Skeletal muscle cell (primary cell): ENCODE results near the gene IQGAP2.
"Not testable (repeated sequence)": the region's sequence is repeated elsewhere in the genome, so short reads cannot be mapped to it uniquely, and the experiment has no call there.

Experiments
- DNase-seq: peaks from one replicate; pipeline ENCODE4 v3.0.0-alpha.2; 2010; ENCODE audit warnings: low read depth
- H3K4me3 ChIP-seq: 2 replicates; pipeline ENCODE4 v1.5.1; 2011; ENCODE audit warnings: low read depth, mild to moderate bottlenecking, control low read depth, low read length, moderate library complexity

IQGAP2 gene

DNA sequence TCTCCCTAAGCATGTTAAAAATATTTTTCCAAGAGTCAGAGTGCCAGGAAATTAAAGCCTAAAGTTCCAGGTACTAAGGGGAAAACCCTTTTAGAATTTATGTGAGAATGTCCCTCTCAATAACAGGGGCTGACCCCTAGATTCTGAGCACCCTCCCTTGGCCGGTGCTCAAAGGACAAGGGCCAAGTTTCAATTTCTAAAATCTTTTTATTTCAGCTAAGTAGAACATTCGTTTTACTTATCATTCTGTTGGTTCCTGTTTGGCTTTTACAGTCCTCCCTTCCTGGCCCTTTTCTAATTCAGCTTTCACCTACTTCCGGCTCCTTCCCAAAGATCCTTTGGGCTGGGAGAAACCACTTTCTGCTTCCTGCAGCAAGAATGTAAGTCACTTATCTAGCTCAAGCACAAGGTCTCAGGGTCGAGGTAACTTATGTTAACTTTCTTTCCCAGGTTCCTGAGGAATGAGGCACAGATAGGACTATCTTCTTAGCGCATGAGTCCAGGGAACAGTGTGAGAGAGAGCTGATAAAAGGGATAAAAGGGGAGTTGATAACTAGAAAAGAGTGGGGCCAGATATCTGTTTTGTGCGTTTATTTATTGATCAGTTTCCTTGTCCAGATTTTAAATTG lies 254.7 kb downstream of the IQGAP2 start:
- no peak overlapping the region for H3K4me3 ChIP-seq
- DNase-seq, result no peak

DNA sequence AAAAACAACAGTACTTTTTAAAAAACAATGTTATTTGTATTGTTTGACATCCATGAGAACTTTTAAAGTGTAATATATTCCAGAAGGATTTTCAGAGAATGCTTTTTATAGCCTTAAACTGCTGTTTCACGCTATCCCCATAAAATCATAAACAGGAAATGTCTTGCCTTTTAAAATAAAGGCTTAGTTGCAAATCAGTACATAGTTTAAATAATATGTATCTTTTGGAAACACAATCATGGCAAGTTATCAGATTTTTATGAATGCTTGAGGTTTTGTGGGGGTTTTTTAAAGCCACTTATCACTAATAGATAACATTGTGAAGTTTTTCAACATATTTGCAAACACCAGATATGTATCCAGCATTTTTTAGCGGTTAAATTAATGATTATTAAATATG lies 257.3 kb downstream of the IQGAP2 start:
- no peak overlapping the region for H3K4me3 ChIP-seq
- no peak for DNase-seq

DNA sequence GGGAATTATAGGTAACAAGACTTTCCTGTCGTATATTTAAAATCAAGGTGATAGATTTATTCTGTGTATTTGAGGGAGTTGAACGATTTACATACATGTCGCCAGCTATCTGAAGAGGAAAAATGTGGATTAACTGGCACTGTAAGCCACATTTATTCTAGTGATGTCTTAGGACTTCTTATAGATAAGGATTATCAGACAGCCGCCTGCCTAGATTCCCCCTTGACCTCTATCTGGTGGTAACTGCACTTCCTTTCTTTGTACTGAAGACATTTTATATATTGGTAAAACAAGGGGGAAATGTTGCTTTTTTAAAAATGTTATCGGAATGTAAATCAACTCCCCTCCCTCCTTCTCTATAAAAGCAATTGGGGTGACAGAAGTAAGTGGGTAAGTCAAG lies 259.4 kb downstream of the IQGAP2 start:
- H3K4me3 ChIP-seq, result no peak overlapping the region
- DNase-seq, result no peak

DNA sequence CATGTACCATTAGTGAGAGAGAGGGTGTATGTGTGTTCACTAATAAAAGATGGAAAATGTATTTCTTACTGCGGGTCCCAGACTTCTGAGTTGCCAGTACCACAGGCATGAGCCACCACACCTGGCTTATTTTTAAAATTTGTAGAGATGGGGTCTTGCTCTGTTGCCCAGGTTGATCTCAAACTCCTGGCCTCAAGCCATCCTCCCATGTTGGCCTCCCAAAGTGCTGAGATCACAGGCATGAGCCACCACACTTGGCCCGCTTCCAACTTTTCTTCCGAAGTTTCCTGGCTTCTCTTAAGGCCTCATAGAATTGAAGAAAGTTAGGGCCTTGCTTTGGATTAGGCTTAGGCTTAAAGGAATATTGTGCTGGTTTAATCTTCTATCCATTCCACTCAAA lies 260.5 kb downstream of the IQGAP2 start:
- H3K4me3 ChIP-seq, result no peak overlapping the region
- DNase-seq, result no peak

DNA sequence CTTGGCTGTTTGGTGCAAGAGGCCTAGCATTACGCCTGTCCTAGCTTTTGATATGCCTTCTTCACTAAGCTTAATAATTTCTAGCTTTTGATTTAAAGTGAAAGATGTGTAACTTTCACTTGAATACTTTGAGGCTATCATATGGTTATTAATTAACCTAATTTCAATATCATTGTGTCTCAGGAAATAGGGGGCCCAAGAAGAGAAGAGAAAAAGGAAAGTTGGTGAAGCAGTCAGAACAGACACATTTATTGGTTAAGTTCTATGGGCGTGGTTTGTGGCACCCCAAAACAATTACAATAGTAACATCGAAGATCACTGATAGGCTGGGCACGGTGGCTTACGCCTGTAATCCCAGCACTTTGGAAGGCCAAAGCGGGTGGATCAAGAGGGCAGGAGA lies 261.0 kb downstream of the IQGAP2 start:
- no peak for DNase-seq

DNA sequence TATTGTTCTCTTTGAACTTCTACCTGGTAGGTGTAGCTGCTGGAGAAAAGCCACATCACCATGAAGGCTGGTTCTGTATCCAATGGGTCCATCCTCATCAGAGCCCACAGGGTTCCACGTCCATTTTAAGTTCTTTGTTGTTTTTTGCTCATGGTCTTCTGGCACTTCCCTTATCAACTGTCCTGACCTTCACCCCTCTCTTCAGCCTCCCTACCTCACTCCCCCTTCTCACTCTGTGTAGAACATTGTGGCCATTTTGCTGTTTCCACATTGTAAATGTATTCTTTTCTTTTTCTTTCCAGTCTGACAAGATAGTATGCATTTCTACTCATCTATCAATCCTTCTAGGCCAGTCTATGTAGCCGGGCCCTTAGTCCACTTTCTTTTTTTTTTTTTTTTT lies 264.4 kb downstream of the IQGAP2 start:
- H3K4me3 ChIP-seq, result no peak overlapping the region
- no peak for DNase-seq

More for the DNA sequence above, 261.0 kb downstream of the IQGAP2 start:
- no peak overlapping the region for H3K4me3 ChIP-seq

DNA sequence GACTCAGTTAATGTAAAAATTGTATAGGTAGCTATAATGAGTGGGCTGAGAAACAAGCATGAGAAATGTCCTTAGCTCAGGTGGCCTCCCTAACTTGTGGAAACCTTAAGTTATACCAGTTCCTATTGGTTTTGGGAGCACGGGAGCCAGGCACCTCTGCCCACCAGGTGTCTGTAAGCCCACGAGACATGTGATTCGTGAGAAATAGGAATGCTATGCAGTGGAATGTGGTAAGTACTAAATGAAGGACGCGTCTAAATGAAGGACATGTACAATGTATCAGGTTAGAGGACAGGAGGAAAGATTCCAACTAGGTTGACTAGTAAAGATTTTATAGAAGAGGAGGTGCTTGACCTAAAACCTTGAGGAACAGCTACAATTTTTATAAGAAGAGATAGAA lies 266.2 kb downstream of the IQGAP2 start:
- no peak overlapping the region for H3K4me3 ChIP-seq
- no peak for DNase-seq

DNA sequence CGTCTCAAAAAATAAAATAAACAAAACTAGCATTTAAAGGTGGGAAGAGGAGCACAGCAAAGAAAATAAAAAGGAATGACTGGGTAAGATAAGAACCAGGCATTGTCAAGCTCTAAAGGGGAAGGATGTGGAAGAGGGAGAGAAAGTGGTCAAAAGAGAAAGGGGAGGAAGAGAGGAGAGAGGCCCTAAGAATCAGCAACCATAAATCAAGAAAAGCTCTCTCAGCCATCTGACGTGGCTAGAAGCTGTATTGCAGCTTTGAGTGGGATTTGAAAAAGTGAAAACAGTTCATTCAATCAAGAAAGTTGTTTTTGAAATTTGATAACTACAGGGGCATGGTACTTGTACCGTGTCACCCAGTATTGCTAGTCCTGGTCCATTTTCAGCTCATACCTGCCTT lies 267.4 kb downstream of the IQGAP2 start:
- H3K4me3 ChIP-seq, result no peak overlapping the region
- DNase-seq, result no peak

DNA sequence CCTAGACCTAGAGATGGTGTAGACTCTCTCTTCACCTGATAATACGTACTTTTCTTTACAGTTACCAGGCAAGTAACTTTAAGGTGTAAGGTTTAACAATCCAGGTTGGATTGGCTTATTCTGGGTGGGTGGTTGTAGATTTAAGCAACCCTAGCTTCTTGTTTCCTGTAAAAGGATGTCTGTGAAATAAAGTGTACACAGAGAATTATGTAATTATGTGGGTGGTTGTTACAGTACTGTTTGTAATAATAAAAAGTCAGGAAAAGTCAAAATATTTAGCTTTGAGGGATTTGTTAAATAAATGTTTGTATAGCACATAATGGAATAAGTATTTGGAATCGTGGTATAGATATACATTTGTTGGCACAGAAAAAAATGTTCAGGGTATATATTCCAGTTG lies 269.2 kb downstream of the IQGAP2 start:
- no peak for DNase-seq
- H3K4me3 ChIP-seq, result no peak overlapping the region

DNA sequence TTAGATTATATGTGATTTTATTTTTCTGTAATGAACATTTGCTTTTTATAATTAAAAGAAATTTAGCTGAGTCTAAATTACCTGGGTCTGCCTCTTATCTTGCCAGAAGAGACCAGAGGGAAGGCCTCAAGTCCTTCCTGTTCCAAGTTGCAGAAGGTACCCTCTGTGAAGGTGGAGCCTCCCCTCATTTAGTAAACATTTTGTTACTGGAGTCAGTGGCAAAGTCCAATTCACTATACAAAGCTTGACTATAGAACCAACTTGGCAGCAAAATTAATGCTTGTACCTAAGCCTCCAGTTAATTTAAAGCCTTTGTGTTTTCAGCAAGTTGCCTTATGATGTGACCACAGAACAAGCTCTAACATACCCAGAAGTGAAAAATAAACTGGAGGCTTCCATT lies 270.0 kb downstream of the IQGAP2 start:
- no peak for DNase-seq
- H3K4me3 ChIP-seq, result no peak overlapping the region

DNA sequence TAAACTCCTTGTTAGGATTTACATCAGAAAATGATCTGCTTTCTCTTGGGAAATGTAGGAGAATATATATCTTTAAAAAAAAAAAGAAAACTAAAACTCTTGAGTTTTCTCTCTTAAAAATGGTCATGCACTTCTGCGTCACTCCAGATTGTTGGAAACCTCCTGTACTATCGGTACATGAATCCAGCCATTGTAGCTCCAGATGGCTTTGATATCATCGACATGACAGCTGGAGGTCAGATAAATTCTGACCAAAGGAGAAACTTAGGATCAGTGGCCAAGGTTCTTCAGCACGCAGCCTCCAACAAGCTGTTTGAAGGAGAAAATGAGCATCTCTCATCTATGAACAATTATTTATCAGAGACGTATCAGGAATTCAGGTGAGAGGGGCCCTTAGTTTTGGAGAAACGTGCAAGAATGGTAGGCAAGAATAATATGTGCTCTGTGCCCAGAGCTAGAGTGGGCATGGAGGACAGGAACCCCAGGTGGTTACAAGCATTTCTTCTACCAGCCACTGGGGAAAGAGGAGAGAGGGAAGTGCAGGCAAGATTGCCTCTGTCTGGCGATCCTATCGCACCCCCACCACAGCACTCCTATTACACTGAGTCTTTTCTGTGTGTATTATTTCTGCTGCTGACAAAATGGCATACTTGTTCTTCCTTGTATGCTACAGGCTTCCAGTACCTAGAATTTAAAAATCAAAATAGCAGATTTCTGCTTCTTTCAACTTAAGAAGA lies 271.4 kb downstream of the IQGAP2 start:
- no peak overlapping the region for H3K4me3 ChIP-seq
- DNase-seq, result no peak

DNA sequence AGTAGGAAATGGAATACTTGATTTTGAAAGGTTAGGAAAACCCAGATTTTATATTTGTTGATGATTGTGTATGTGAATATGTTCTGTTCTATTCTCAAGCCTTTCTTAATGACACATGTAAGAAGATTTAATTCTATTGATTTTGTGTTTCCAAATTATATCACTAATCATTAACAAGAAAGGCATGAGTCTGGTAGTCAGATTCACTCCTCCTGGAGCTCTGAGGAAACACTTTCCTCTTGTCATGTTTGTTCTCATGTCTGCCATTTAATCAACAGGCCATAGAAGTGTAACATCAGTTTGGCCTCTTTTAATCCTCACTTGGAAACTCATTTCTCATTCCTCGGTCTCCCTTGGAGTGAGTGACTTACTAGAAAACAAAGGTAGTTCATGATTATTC lies 272.3 kb downstream of the IQGAP2 start:
- H3K4me3 ChIP-seq, result no peak overlapping the region
- DNase-seq, result no peak

DNA sequence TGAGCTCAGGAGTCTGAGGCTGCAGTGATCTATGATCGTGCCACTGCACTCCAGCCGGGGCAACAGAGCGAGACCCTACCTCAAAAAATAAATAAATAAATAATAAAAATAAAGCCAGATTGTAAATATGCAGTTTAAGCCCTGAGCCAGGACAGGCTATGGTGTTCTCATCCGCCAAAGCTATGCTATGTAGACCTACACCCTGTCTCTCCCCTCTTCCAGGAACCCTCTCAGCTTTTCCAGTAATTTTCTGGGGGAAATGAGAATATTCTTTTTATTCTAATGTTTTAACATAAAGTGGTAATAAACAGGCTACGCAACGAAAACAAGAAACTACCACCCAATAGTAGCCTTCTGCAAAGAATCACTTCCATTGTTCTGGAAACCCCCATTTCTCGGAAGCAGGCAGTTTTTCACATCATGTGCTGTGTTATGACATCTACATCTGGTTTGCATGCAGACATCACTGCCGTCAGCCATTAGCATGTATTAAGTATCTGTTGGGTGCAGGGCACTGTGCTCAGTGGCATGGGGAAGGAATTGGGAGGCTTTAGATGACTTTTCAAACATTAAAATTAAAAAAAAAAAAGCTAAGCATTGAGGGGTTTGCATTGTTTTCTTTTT lies 274.9 kb downstream of the IQGAP2 start:
- no peak for DNase-seq
- H3K4me3 ChIP-seq, result no peak overlapping the region

DNA sequence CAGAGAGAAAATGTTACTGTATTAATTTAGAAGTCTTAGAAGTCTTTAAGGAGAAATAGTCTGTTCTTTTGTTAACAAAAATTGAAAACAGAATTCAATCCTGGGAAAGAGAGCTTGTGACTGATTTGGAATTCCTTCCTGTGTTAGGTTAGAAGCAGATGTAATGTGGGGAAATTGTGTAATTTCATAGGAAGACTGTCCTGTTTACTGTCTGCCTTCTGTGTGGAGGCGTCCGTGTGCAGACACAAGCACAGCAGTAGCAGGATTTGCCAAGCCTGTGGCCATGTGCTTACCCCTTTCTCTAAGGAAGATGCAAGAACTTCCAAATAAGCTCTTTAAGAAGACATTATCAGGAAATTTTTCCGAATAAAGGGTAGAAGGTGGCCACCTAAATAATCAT lies 276.1 kb downstream of the IQGAP2 start:
- peak; percentile 50 for DNase-seq
- H3K4me3 ChIP-seq, result no peak overlapping the region

DNA sequence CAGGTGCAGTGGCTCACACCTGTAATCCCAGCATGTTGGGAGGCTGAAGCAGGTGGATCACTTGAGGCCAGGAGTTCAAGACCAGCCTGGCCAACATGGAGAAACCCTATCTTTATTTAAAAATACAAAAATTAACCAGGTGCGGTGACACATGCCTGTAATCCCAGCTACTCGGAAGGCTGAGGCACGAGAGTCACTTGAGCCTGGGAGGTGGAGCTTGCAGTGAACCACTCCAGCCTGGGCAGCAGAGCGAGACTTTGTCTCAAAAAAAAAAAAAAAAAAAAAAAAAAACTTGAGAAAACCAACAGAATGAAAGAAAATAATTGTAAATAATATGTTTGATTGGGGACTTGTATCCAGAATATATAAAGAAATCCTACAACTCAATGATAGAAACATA lies 277.7 kb downstream of the IQGAP2 start:
- not testable (repeated sequence) for DNase-seq

DNA sequence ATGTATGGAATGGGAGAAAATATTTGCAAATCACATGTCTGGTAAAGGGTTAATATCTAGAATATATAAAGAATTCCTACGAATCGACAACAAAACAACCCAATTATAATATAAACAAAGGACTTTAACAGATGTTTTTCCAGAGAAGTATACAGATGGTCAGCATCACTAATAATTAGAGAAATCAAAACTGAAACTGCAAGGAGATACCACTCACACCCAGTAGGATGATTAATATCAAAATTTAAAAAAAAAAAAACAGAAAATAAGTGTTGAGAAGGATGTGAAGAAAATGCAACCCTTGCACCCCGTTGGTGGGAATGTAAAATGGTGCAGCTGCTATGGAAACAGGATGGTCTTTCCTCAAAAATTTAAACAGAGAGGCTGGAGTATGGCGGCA lies 278.2 kb downstream of the IQGAP2 start:
- H3K4me3 ChIP-seq, result no peak overlapping the region
- DNase-seq, result no peak

More for the DNA sequence above, 277.7 kb downstream of the IQGAP2 start:
- H3K4me3 ChIP-seq, result not testable (repeated sequence)

DNA sequence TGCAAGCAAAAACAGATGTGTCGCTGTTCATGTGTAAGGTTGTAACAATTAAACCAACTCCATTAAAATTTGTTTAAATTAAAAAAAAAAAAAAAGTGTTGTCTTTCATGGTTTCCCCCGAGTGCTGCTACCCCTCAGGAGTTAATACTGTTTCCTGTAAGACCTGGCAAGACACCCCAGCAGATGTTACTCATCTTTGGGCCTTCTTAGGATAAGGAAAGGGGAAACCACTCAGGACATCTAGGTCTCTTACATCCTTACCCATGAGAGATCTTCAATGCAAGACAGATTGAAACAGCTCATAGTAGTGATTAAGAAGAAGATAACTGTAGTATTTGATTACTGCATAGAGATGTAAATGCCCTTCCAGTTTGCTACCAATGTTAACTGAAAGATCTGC lies 279.3 kb downstream of the IQGAP2 start:
- no peak for DNase-seq

DNA sequence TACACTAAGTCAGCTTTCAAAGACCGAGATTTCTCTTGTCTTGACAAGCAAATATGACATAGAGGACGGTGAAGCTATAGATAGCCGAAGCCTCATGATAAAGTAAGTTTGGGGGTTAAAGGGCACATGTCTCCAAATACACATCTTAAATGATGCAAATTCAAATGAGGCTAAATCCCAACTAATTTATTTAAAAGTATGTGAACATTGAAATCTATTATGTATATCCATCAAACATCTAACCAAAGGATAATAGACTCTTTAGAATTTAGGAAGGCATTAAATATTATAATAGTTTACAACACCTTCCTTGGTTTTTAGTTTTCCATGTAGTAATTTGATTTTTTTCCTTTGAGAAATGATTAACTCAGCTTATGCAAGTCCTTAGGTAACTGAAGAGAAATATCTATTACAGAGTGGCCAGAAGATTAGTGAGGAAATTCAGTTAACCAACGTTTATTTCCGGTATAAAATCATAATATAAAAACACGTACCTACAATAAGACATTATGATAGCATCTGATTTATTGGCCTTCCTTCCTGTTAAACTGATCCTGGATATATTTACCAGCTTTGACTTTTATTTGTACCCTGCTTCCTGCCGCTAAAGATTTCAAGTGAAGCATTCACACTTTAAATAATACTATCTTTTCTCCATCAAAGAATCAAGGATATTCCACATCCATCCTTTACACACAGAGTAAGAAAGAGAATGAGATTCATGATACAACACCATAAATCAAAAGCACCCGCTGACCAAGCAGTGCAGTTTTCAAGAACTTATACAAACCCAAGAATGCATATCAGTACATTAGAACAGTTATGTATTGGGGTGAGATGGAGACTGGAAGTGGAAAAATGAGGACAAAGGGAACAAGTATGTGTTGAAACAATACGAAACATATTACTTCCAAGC lies 281.0 kb downstream of the IQGAP2 start:
- no peak for DNase-seq
- H3K4me3 ChIP-seq, result no peak overlapping the region

More for the DNA sequence above, 279.3 kb downstream of the IQGAP2 start:
- H3K4me3 ChIP-seq, result no peak overlapping the region

DNA sequence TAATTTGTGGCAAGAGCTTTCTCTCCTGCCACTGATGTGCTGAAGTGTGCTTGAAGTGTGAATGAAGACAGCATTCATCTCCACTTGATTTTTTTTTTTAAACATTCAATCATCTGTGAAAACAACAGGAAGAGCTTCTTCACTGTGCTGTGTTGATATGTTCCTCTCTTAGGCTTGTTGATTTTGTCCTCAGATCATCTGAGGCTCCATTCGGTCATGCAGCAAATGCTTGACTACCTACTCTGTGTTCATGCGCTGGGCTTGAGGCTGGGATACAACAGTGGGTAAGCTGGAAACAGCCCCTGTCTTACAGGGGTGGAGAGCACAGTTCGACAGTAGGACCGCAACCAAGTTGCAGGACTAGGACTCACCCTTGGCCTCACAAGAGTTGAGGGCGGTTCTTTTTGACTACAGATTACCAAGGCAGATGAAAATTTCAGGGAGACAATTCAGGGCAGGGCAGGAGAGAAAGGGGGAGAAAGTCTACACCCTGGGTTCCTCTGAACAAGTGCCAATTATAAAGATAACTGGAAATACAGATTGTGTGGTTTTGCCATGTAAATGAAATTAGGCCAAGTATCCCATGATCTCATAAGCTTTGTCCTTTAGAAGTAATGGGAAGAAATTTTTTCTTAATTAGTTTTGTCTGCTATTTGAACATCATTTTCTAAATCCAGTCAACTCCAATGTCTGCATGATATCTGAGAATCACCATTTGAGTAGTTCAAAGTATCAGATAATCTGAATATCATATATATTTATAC lies 281.9 kb downstream of the IQGAP2 start:
- no peak overlapping the region for H3K4me3 ChIP-seq
- no peak for DNase-seq
